Nephron progenitor cell (in vitro differentiated cells): Measurements from ENCODE around the gene PRKG1.

Experiments
- DNase-seq: peaks from one replicate; pipeline ENCODE4 v3.0.0; 2021
- H3K27ac Mint-ChIP-seq: 2 replicates; pipeline ENCODE4 v1.8.0; 2021; ENCODE audit warnings: mild to moderate bottlenecking, moderate library complexity, mixed read lengths
- H3K27me3 Mint-ChIP-seq: 2 replicates; pipeline ENCODE4 v1.8.0; 2021; ENCODE audit warnings: mild to moderate bottlenecking, low read depth, mixed read lengths; ENCODE audit not compliant: poor library complexity
- H3K36me3 Mint-ChIP-seq: 2 replicates; pipeline ENCODE4 v1.8.0; 2021; ENCODE audit warnings: low read depth, mixed read lengths
- H3K4me1 Mint-ChIP-seq: 2 replicates; pipeline ENCODE4 v1.8.0; 2021; ENCODE audit warnings: mixed read lengths
- H3K4me3 Mint-ChIP-seq: 2 replicates; pipeline ENCODE4 v1.8.0; 2021; ENCODE audit warnings: mild to moderate bottlenecking, moderate library complexity, mixed read lengths
- H3K9me3 Mint-ChIP-seq: 2 replicates; pipeline ENCODE4 v1.8.0; 2021; ENCODE audit warnings: mild to moderate bottlenecking, moderate library complexity, mixed read lengths
- CTCF ChIP-seq: fragments of 200-600 bp; sonication (generic); IDR thresholded peaks from 2 replicates; pipeline ENCODE4 v1.5.0; 2021; ENCODE audit warnings: antibody characterized with exemption

Gene PRKG1

GRCh38 chr10:51800725-51801424, 726.6 kb downstream of the PRKG1 start:
- H3K4me1 Mint-ChIP-seq = peaks cover 16% of the 10 kb centered on the region
- no peak for TF ChIP-seq CTCF
- H3K4me3 Mint-ChIP-seq = no peak overlapping the region
- DNase-seq = no peak
- H3K27me3 Mint-ChIP-seq = no peaks in the 10 kb centered on the region
- no peak overlapping the region for H3K27ac Mint-ChIP-seq
- no peaks in the 10 kb centered on the region for H3K9me3 Mint-ChIP-seq
- no peaks in the 10 kb centered on the region for H3K36me3 Mint-ChIP-seq

- Mint-ChIP-seq H3K27me3 (no peaks in the 10 kb centered on the region), H3K4me3 (no peak overlapping the region), H3K4me1 (peaks cover 28% of the 10 kb centered on the region), H3K36me3 (no peaks in the 10 kb centered on the region), H3K9me3 (no peaks in the 10 kb centered on the region), H3K27ac (no peak overlapping the region)
- no peak for TF ChIP-seq CTCF
- DNase-seq = no peak
These were observed 727.7 kb downstream of the PRKG1 start for GRCh38 chr10:51802030-51802429.

- Mint-ChIP-seq H3K27me3 (no peaks in the 10 kb centered on the region), H3K27ac (no peak overlapping the region), H3K9me3 (no peaks in the 10 kb centered on the region), H3K4me3 (no peak overlapping the region), H3K4me1 (peaks cover 37% of the 10 kb centered on the region), H3K36me3 (no peaks in the 10 kb centered on the region)
- no peak for TF ChIP-seq CTCF
- DNase-seq = no peak
These were observed 730.6 kb downstream of the PRKG1 start for GRCh38 chr10:51804866-51805265.

- H3K27me3 Mint-ChIP-seq = no peaks in the 10 kb centered on the region
- no peak overlapping the region for H3K4me3 Mint-ChIP-seq
- H3K9me3 Mint-ChIP-seq = no peaks in the 10 kb centered on the region
- no peak for DNase-seq
- TF ChIP-seq CTCF = no peak
- H3K27ac Mint-ChIP-seq = peak overlapping the region; percentile 88
- H3K36me3 Mint-ChIP-seq = no peaks in the 10 kb centered on the region
- H3K4me1 Mint-ChIP-seq = peaks cover 37% of the 10 kb centered on the region
These were observed 732.0 kb downstream of the PRKG1 start for GRCh38 chr10:51806079-51806835.

GRCh38 chr10:51808187-51808586, 733.9 kb downstream of the PRKG1 start:
- Mint-ChIP-seq H3K4me1 (peaks cover 28% of the 10 kb centered on the region), H3K36me3 (no peaks in the 10 kb centered on the region), H3K4me3 (no peak overlapping the region), H3K9me3 (no peaks in the 10 kb centered on the region), H3K27ac (no peak overlapping the region), H3K27me3 (no peaks in the 10 kb centered on the region)
- no peak for DNase-seq
- TF ChIP-seq CTCF = no peak
